Activated CD4-positive, alpha-beta T cell treated with anti-CD3 and anti-CD28 coated beads for 48 hours (primary cell): ENCODE results near the gene GPSM3.
"Not testable (repeated sequence)": the region's sequence is repeated elsewhere in the genome, so short reads cannot be mapped to it uniquely, and the experiment has no call there.

Experiments
- DNase-seq: peaks from one replicate; pipeline ENCODE4 v3.0.0-alpha.2; 2020

Gene GPSM3

DNA sequence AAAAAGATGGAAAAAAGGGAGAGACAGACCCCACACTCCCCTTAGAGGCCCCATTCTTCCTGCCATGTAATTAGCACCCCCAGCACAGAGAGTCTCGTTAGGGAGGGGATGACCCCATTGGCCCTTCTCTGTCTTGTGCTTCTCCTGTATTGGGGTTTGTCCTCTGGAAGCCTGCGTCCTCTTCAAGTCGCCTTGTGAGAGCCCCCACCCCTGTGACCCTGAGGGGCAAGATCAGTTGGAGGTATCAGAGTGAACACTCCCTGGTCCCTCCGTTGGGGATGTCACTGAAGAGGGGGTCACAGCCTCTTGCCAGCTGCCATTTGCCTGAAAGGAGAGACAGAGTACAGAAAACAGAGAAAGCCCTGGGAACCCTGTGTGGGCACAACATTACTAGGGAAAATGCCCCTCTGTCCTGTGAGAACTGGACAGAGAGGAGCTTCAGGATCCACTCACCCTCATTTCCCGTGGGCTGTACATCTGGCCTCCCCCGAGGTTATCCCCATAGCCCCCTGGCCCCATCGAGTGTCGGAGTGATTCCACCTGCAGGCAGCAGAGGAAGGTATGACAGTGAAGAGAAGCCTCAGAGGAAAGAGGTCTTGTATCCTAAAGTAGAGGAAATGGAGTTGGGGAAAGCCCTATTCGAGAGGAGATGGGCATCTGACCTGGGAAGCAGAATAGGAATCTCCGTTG is 6.1 kb downstream of the GPSM3 start:
- DNase-seq: not testable (repeated sequence)

DNA sequence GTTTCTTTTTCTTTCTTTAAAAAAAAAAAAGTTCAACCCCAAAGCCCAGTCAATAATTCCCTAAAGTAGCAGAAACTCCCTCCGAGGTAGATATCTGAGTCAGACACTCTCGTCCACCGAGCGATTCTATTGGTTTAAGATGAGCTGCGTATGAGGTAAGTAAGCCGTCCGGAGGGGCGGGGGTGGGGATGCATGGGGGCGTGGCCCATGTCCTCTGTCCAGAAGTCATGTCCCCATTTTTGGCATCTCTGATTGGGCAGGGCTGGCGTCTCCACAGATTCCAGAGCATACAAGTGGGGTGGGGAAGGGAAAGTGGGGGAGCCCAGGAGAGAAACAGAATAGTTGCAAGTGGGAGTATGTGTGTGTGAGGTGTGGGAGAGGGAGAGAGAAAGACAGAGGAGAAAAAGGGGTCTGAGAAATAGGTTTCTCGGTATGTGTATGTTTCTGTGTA is 6.7 kb downstream of the GPSM3 start:
- DNase-seq: peak; percentile 71

DNA sequence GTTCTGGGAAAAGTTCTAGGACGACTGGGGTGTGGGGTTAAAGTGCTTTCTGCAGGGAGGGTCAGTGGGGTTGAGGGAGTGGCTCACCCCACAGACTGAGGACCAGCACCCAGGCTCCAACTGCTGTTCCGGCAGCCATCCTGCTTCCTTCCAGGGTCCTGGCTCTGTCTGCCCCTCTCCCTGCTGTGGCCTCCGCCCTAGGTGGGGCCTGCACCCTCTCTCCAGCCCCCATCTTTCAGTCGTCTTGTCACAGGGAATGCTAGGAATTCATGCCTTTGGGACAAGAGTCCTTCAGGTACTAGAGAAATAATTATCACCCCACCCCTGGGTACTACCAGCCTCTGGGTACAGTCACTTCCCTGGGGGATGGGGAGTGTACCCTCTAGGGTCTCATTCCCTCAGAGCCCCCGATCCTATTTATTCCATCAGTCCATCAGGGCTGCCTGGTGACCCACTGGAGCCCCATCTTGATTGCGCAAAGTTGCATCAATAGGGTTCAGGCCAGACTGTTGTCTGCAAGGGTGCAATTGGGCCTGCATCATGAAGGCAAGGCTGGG is 8.3 kb downstream of the GPSM3 start, which contains the start of gene AGER:
TSS of gene AGER (minus strand) at position 170 of the 557 bp plus-strand sequence. CDS start at position 139, 31 bp downstream.
- no peak for DNase-seq

- no peak for DNase-seq
Observed at GRCh38 chr6:32183483-32184083, 8.9 kb downstream of the GPSM3 start.

- no peak for DNase-seq
Observed at GRCh38 chr6:32183030-32183429, 9.4 kb downstream of the GPSM3 start.

- DNase-seq: no peak
Observed at GRCh38 chr6:32182555-32182981, 9.9 kb downstream of the GPSM3 start.

DNA sequence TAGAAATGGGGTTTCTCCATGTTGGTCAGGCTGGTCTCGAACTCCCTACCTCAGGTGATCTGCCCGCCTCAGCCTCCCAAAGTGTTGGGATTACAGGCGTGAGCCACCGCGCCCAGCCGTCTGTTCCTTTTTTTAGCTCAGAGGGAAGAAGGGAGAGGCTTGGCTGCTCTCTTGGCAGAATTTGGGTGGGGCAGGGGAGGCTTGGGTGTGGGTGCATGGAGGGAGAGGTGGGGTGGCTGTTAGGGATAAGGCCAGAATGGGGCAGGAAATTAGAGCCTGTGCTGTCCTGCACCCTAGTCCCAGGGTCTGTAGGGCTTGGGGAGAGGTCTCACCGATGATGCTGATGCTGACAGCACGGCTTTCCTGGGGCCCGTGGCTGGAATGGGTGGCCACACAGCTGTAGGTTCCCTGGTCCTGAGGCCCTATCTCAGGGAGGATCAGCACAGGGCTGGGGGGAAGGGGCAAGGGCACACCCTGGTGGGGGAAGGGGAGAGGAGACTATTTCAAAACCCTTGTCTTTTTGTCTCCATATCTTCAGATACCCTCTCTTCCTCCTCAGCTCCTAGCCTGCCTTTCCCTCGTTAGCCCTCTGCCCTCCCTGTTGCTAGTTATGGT is 10.4 kb downstream of the GPSM3 start:
- no peak for DNase-seq

- no peak for DNase-seq
Observed at GRCh38 chr6:32181148-32181702, 11.2 kb downstream of the GPSM3 start.

DNA sequence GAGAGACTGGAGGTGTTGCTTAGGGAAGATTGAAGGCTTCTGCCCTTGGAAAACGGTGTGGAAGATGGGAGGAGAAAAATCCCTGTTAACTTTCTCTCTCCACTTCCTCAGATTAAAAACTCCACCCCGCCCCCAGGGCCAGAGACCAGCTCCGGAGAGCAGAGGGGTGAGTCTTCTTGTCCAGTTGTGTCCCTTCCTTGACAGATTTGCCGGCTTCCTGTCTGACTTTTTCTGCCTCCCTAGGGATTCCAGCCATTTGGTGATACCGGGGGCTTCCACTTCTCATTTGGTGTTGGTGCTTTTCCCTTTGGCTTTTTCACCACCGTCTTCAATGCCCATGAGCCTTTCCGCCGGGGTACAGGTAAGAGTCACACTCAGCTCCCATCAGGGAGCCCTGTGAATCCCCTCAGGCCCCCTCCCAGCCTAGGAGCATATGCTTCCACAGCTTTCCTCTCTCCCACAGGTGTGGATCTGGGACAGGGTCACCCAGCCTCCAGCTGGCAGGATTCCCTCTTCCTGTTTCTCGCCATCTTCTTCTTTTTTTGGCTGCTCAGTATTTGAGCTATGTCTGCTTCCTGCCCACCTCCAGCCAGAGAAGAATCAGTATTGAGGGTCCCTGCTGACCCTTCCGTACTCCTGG is 12.6 kb downstream of the GPSM3 start:
- no peak for DNase-seq

- no peak for DNase-seq
Observed at GRCh38 chr6:32178547-32179440, 13.6 kb downstream of the GPSM3 start.

DNA sequence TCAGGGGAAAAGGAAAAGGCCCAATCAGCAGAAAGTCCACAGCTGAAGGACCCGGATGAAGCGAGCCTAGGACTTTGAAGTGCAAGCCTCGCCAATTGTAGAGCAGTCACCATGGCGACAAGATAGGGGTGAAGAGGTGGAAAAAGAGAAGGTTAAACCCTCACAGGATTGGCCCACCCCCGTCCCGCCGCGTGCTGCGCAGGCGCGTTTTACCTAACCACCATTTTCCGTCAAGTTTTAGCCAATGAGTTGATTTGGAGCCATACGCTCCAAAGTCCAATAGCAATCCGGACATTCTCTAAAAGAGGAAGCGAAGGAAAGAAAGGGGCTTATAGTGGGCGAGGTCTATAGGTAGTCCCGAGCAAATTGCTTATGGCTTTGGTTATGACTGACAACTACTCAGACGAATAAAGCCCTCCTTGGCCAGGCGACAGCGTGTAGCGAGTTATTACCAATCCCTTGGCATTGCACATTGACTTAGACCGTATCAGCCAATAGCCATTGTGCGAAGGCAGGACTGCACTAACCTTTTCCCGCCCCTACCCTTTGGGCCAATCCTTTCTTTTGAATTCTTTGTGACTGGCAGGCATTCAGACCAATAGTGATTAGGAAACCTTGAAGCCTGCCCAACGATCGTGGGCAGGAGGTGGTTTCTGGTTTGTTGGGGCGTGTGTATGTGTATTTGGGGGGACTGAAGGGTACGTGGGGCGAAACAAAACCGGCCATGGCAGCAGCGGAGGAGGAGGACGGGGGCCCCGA is 14.5 kb downstream of the GPSM3 start, which contains the start of gene RNF5:
TSS of gene RNF5 (plus strand) at position 618 of the 759 bp plus-strand sequence. CDS start at position 725, 107 bp downstream.
- DNase-seq: peak; percentile 94

GRCh38 chr6:32177183-32177787 is 15.2 kb downstream of the GPSM3 start:
- DNase-seq: peak; percentile 53

DNA sequence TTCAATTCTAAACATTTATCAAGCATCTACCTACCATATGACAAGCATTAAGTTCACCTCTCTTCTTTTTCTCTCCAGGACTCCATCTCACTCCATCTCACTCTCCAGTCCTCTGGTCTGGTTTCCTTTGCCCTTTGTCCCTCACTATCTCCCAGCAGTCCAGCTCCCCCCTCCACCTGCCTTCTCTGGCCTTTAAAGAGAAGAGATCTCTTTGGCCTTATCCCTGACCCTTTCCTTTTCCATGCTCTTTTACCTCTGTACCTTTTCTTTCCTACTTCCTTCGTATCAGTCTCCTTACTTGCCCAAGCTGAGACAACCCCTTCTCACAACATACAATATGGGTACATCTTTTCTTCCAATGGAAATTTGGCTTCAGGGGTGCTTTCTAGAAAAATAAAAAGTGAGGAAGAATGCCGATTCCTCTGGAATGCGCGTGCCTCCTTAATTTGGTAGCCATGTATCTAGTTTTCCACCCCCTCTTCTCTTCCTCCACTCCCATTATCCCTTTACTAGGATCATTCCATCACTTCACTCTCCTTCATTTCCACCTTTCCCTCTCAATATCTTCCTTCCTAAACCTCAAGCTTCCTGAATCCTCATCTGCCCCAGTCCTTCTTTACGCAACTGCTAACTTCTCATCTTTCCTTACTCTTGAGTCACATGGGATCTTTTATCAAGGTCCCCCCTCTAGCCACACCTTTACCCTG is 15.8 kb downstream of the GPSM3 start:
- DNase-seq: no peak

DNA sequence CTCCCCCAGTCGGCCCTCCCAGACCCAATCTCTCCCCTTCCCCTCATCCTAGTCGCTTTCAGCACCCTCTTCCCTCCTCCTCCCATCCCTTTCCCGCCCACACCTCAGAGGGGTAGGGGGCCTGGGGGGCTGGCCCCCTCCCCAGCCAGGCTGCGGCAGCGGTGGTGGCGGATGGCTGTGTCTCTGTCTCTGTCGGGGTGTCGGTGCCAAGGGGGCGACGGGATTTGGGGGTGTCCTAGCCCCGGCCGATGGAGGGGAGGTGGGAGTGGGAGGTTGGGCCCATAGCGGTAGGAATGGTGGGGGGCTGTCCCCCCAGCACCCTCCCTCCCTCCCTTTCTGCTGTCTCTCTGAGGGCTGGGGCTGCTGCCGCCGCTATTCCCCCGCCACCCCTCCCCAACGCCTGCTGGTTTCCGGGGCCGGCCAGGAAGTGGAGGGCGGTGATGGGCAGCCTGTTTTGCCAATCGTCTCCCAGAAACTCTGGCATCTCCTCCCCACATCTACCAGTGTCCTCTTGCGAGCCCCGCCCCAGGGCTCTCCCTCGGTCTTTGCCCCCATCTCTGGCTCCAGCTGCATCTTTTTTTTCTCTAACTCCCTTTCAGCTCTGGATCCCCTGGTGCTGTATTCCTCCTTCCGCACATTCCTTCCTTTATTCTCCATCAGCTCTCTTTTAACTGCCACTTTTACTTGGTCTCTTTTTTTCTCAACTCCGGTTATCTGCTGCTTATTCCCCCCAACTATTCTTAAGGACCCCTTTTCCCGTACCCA is 16.6 kb downstream of the GPSM3 start, which contains the start of gene AGPAT1:
TSS of gene AGPAT1 (minus strand) at position 374 of the 765 bp plus-strand sequence. CDS start 4,588 bp downstream, outside the sequence.
- DNase-seq: peak; percentile 98

DNA sequence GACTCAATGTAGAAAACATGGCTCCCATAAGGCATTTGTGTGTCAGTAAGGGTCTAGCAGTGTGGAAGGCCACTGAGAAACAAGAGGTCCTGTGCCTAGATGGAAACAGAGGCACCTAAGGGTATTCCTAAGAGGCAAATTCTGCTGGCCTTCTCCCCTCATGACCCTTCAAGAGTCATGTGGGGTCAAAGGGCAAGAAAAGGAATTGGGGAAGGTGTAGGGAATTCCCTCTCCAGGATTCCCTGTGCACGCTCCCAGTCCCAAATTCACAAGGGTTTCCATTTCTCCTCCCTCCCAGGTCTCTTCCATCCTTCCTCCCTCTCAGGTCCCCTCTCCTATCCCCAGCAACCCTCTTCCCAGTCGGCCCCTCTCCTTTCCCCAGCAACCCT is 17.1 kb downstream of the GPSM3 start:
- no peak for DNase-seq

DNA sequence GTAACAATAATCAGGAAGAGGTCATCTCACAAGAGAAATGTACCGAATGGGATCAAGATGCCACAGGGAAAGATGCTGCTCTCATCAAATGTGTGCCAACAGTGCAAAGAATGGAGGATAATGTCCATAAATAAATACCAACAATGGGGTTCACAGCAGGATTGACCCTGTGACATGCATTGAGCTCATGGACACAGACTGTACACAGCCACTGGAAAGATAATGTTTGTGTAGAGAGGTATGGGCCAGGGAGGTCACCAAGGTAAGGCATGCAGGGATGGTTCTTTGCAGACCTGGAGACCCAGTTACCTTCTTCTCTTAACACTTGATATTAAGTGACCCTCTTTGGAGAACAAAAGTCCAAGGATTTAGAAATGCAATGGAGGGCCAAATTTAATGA is 18.0 kb downstream of the GPSM3 start:
- DNase-seq: no peak

- no peak for DNase-seq
Observed at GRCh38 chr6:32173051-32173727, 19.3 kb downstream of the GPSM3 start.

- no peak for DNase-seq
Observed at GRCh38 chr6:32171234-32171633, 21.2 kb downstream of the GPSM3 start.
